Measurements from ENCODE around the gene CELF2. TPM values are rescaled to one million over a fixed set of nuclear protein-coding genes. Genes with fewer than 3 reads are reported as not detected.
"Not testable (repeated sequence)": the region's sequence is repeated elsewhere in the genome, so short reads cannot be mapped to it uniquely, and the experiment has no call there.

The CELF2 gene
- 0.72 and 0.77 TPM in 2 replicates for total RNA-seq (2014; rRNA removed; shearing (Covaris generic))

GRCh38 chr10:11017570-11018431 is at the start of gene CELF2:
Gene CELF2, plus strand, starts transcription at chr10:11017872. Its CDS starts 218 bp downstream, at chr10:11018090.
- DNase-seq (ENCODE audit: low spot score), result no peak

- no peak for DNase-seq (ENCODE audit: low spot score)
These were observed 49.4 kb upstream of the CELF2 start for GRCh38 chr10:10968257-10968588.

- DNase-seq (ENCODE audit: low spot score), result no peak
These were observed 44.4 kb upstream of the CELF2 start for GRCh38 chr10:10973310-10973709.

- DNase-seq (ENCODE audit: low spot score), result no peak
These were observed 42.0 kb upstream of the CELF2 start for GRCh38 chr10:10975647-10976046.

GRCh38 chr10:10976652-10977051 is 41.0 kb upstream of the CELF2 start:
- DNase-seq (ENCODE audit: low spot score), result no peak

- DNase-seq (ENCODE audit: low spot score), result no peak
These were observed 40.3 kb upstream of the CELF2 start for GRCh38 chr10:10977226-10977956.

GRCh38 chr10:10977978-10978377 is 39.7 kb upstream of the CELF2 start:
- no peak for DNase-seq (ENCODE audit: low spot score)

GRCh38 chr10:10985361-10985760 is 32.3 kb upstream of the CELF2 start:
- DNase-seq (ENCODE audit: low spot score), result no peak

GRCh38 chr10:10986606-10987005 is 31.1 kb upstream of the CELF2 start:
- peak; percentile 73 for DNase-seq (ENCODE audit: low spot score)

GRCh38 chr10:10987111-10987510 is 30.6 kb upstream of the CELF2 start:
- DNase-seq (ENCODE audit: low spot score), result no peak

- DNase-seq (ENCODE audit: low spot score), result no peak
These were observed 28.0 kb upstream of the CELF2 start for GRCh38 chr10:10989669-10990068.

- no peak for DNase-seq (ENCODE audit: low spot score)
These were observed 26.5 kb upstream of the CELF2 start for GRCh38 chr10:10991144-10991543.

- no peak for DNase-seq (ENCODE audit: low spot score)
These were observed 25.6 kb upstream of the CELF2 start for GRCh38 chr10:10992072-10992471.

- no peak for DNase-seq (ENCODE audit: low spot score)
These were observed 24.5 kb upstream of the CELF2 start for GRCh38 chr10:10992961-10993714.

- no peak for DNase-seq (ENCODE audit: low spot score)
These were observed 23.9 kb upstream of the CELF2 start for GRCh38 chr10:10993785-10994184.

GRCh38 chr10:10994360-10994759 is 23.3 kb upstream of the CELF2 start:
- no peak for DNase-seq (ENCODE audit: low spot score)

GRCh38 chr10:10995120-10995519 is 22.6 kb upstream of the CELF2 start:
- DNase-seq (ENCODE audit: low spot score), result no peak

- no peak for DNase-seq (ENCODE audit: low spot score)
These were observed 20.6 kb upstream of the CELF2 start for GRCh38 chr10:10996966-10997620.

- not testable (repeated sequence) for DNase-seq (ENCODE audit: low spot score)
These were observed 18.2 kb upstream of the CELF2 start for GRCh38 chr10:10999501-10999900.

- no peak for DNase-seq (ENCODE audit: low spot score)
These were observed 15.2 kb upstream of the CELF2 start for GRCh38 chr10:11002485-11002884.

- no peak for DNase-seq (ENCODE audit: low spot score)
These were observed 14.8 kb upstream of the CELF2 start for GRCh38 chr10:11002916-11003315.

GRCh38 chr10:11003679-11004078 is 14.0 kb upstream of the CELF2 start:
- no peak for DNase-seq (ENCODE audit: low spot score)
